HG03066 (cell line): ENCODE data around the gene LRRC71.

Source experiments
- ATAC-seq: cut with Tn5 transposase; IDR thresholded peaks from one replicate; pipeline ENCODE4 v1.9.1; 2021; ENCODE audit warnings: low read depth; ENCODE audit not compliant: unreplicated experiment

The LRRC71 gene

DNA sequence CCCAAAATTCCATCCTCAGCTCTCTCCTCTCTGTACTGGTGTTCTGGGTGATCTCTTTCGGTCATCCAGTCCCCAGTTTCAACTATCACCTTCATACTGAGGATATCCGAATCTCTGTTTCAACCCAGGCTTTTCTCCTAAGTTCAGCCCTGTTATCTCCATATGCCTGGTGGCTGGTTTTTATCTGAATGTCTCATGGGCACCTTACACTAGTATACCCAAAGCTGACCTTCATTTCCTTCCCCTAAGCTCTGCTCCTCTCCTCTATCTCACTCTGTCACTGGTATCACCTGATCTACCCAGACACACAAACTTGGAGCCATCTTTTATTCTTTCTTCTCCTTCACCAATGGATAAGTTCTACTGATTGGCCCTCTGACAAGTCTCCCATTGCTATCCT lies 53.0 kb downstream of the LRRC71 start:
- no peak for ATAC-seq

DNA sequence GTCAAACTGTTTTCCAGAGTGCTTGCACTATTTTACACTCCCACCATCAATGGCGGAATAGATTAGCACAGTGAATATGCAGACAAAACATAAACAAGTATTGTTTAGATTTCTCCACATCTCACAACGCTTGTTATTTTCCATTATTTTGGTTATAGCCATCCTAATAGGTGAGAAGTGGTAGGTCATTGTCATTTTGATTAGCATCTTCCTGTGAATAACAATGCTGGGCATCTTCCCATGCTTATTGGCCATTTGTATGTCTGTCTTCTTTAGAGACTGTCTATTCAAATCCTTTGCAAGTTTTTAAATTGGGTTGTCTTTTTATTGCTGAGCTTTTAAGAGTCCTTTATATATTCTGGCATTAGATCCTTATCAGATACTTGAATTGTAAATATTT lies 54.7 kb downstream of the LRRC71 start:
- ATAC-seq, result no peak

DNA sequence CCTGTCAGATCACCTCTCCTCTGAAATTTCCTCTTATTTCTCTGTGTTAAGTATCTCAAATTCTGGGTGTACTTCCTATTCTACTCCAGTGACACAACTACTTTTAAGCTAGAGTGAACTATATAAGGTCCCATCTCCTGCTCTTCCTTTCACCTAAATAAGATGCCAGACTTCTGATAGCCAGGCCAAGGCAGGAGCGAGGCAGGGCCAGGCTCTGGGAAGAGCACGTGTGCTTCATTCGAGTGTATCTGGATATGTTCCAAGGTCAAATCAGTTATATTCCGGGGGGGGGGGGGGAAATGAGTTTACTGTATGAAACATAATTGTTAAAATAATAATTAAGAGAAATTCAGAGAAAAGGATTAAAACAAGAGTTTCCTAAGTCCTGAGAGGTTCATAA lies 60.1 kb downstream of the LRRC71 start:
- ATAC-seq, result no peak
